DND-41 (cell line): Measurements from ENCODE around the gene SORBS1.

Experiments
- ATAC-seq: fragments of 200-7000 bp; cut with Tn5 transposase; 3 replicates; pipeline ENCODE4 v1.9.1; 2021; ENCODE audit warnings: low read depth; ENCODE audit not compliant: insufficient read depth
- DNase-seq: peaks from one replicate; pipeline ENCODE4 v3.0.0-alpha.2; 2020
- H2AFZ ChIP-seq: 2 replicates; pipeline ENCODE4 v1.6.0; 2012; ENCODE audit warnings: low read depth, low read length
- H3K27ac ChIP-seq: 2 replicates; pipeline ENCODE4 v1.5.1; 2012; ENCODE audit warnings: low read length, inconsistent platforms
- H3K27me3 ChIP-seq: fragments of 200-600 bp; sonication (generic); 2 replicates; pipeline ENCODE4 v1.6.0; 2012; ENCODE audit warnings: low read length, mild to moderate bottlenecking, inconsistent platforms; ENCODE audit not compliant: insufficient read depth, poor library complexity
- H3K36me3 ChIP-seq: 2 replicates; pipeline ENCODE4 v1.5.1; 2012; ENCODE audit warnings: low read length, inconsistent platforms; ENCODE audit not compliant: insufficient read depth
- H3K4me1 ChIP-seq: 2 replicates; pipeline ENCODE4 v1.5.1; 2012; ENCODE audit warnings: mild to moderate bottlenecking, low read length; ENCODE audit not compliant: insufficient read depth
- H3K4me2 ChIP-seq: 2 replicates; pipeline ENCODE4 v1.6.0; 2012; ENCODE audit warnings: mild to moderate bottlenecking, moderate library complexity, low read length, inconsistent platforms; ENCODE audit not compliant: insufficient read depth
- H3K4me3 ChIP-seq, 2 experiments: fragments of 200-600 bp in 1 of 2; shearing (Covaris generic) in 1 of 2; 2 replicates each; pipeline ENCODE4 v1.5.1; 2012 to 2016; ENCODE audit warnings: inconsistent platforms in 2 of 2, low read length in 2 of 2, mild to moderate bottlenecking in 2 of 2, low read depth in 1 of 2, moderate library complexity in 1 of 2
- H3K79me2 ChIP-seq: 2 replicates; pipeline ENCODE4 v1.6.0; 2012; ENCODE audit warnings: low read length, inconsistent platforms; ENCODE audit not compliant: insufficient read depth
- H3K9ac ChIP-seq: 2 replicates; pipeline ENCODE4 v1.6.0; 2012; ENCODE audit warnings: low read depth, mild to moderate bottlenecking, inconsistent platforms, low read length, moderate library complexity
- H3K9me3 ChIP-seq: 2 replicates; pipeline ENCODE4 v1.5.1; 2012; ENCODE audit warnings: low read length, moderate library complexity, mild to moderate bottlenecking, inconsistent platforms; ENCODE audit not compliant: insufficient read depth, severe bottlenecking
- H4K20me1 ChIP-seq: 2 replicates; pipeline ENCODE4 v1.6.0; 2012; ENCODE audit warnings: low read length; ENCODE audit not compliant: insufficient read depth
- CTCF ChIP-seq: IDR thresholded peaks from 2 replicates; pipeline ENCODE4 v1.5.1; 2012; ENCODE audit warnings: borderline replicate concordance, low read length, moderate library complexity, mild to moderate bottlenecking; ENCODE audit not compliant: poor library complexity, severe bottlenecking; ENCODE audit errors: extremely low read depth
- EZH2 ChIP-seq: IDR thresholded peaks from 3 replicates; pipeline ENCODE4 v1.6.1; 2012; ENCODE audit warnings: borderline replicate concordance, low read depth, mild to moderate bottlenecking, moderate library complexity, low read length, inconsistent platforms; ENCODE audit not compliant: severe bottlenecking

Gene SORBS1

GRCh38 chr10:95406651-95407280 is 154.4 kb downstream of the SORBS1 start:
- Histone ChIP-seq H3K9ac (no peak overlapping the region), H3K79me2 (no peaks in the 10 kb centered on the region), H3K9me3 (no peaks in the 10 kb centered on the region), H3K36me3 (no peaks in the 10 kb centered on the region), H3K4me3 (no peak overlapping the region), H3K27ac (no peak overlapping the region), H3K4me2 (no peak overlapping the region), H3K27me3 (peaks cover 5% of the 10 kb centered on the region), H3K4me1 (no peaks in the 10 kb centered on the region), H4K20me1 (no peaks in the 10 kb centered on the region), H2AFZ (no peak overlapping the region)
- no peak for DNase-seq
- ATAC-seq, result no peak
- no peak for TF ChIP-seq CTCF

- Histone ChIP-seq H3K27ac (no peak overlapping the region), H3K4me2 (no peak overlapping the region)
These were observed 155.5 kb downstream of the SORBS1 start for GRCh38 chr10:95405655-95406054.

DNA sequence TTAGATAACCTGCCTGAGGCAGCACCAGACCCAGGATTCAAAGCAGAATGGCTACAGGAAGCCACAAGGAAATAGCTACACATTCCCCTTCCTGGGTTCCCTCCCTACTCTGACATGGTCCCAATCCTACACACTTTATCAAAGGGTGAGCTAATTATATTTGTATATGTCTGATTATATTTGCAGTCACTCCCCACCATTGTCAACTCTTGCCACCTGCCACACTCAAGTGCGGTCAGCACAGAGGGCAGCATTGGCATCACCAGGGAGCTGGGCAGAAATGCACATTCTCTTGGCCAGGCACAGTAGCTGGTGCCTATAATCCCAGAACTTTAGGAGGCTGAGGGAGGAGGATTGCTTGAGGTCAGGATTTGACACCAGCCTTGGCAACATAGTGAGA is 156.3 kb downstream of the SORBS1 start:
- no peak overlapping the region for H3K27ac ChIP-seq
- H3K4me2 ChIP-seq, result no peak overlapping the region
- no peaks in the 10 kb centered on the region for H3K79me2 ChIP-seq
- no peaks in the 10 kb centered on the region for H4K20me1 ChIP-seq
- ATAC-seq (no peak), DNase-seq (no peak)
- H3K9ac ChIP-seq, result no peak overlapping the region
- no peaks in the 10 kb centered on the region for H3K4me1 ChIP-seq
- no peak for TF ChIP-seq EZH2
- no peak for TF ChIP-seq CTCF
- H3K27me3 ChIP-seq, result peaks cover 5% of the 10 kb centered on the region
- H2AFZ ChIP-seq, result no peak overlapping the region
- H3K9me3 ChIP-seq, result no peaks in the 10 kb centered on the region
- no peaks in the 10 kb centered on the region for H3K36me3 ChIP-seq
- no peak overlapping the region for H3K4me3 ChIP-seq

More at GRCh38 chr10:95405655-95406054, 155.5 kb downstream of the SORBS1 start:
- peaks cover 5% of the 10 kb centered on the region for H3K27me3 ChIP-seq
- H3K4me3 ChIP-seq, result no peak overlapping the region
- no peaks in the 10 kb centered on the region for H3K36me3 ChIP-seq
- DNase-seq (no peak), ATAC-seq (no peak)
- H3K9ac ChIP-seq, result no peak overlapping the region
- H3K79me2 ChIP-seq, result no peaks in the 10 kb centered on the region
- no peaks in the 10 kb centered on the region for H3K9me3 ChIP-seq
- H2AFZ ChIP-seq, result no peak overlapping the region
- H4K20me1 ChIP-seq, result no peaks in the 10 kb centered on the region
- TF ChIP-seq CTCF, result no peak
- no peak for TF ChIP-seq EZH2
- no peaks in the 10 kb centered on the region for H3K4me1 ChIP-seq

- no peak for TF ChIP-seq CTCF
- TF ChIP-seq EZH2, result no peak
- Histone ChIP-seq H2AFZ (no peak overlapping the region), H3K4me1 (no peaks in the 10 kb centered on the region), H3K36me3 (no peaks in the 10 kb centered on the region), H3K9ac (no peak overlapping the region), H3K79me2 (no peaks in the 10 kb centered on the region), H4K20me1 (no peaks in the 10 kb centered on the region), H3K9me3 (no peaks in the 10 kb centered on the region), H3K27me3 (peaks cover 5% of the 10 kb centered on the region), H3K4me2 (no peak overlapping the region), H3K27ac (no peak overlapping the region), H3K4me3 (no peak overlapping the region)
- DNase-seq (no peak), ATAC-seq (no peak)
These were observed 156.7 kb downstream of the SORBS1 start for GRCh38 chr10:95404462-95404858.
